CD14-positive monocyte (primary cell): ENCODE results near the gene GPR37L1. TPM values are rescaled to one million over a fixed set of nuclear protein-coding genes. Genes with fewer than 3 reads are reported as not detected.

Experiments
- DNase-seq, 3 donors: peaks; one replicate each; pipeline ENCODE4 v3.0.0-alpha.2; 2011 to 2022
- H2AFZ ChIP-seq: 2 replicates; pipeline ENCODE4 v1.6.0; 2012; ENCODE audit warnings: mild to moderate bottlenecking, low read depth, low read length, inconsistent platforms; ENCODE audit not compliant: insufficient read depth, poor library complexity, severe bottlenecking
- H3K27ac ChIP-seq, 2 donors: 1 replicate in 1 of 2; 2 replicates in 1 of 2; pipeline ENCODE4 v1.5.1; 2012 to 2013; ENCODE audit warnings: low read length in 2 of 2, control low read depth in 1 of 2, inconsistent platforms in 1 of 2, low read depth in 1 of 2, mild to moderate bottlenecking in 1 of 2
- H3K27me3 ChIP-seq, 2 donors: one replicate each; pipeline versions ENCODE4 v1.6.0 to v1.6.1; 2011 to 2013; ENCODE audit warnings: low read length in 2 of 2; ENCODE audit not compliant: control insufficient read depth in 2 of 2, insufficient read depth in 2 of 2
- H3K36me3 ChIP-seq, 2 donors: replicated peaks in 1 of 2; 1 replicate in 1 of 2; 2 replicates in 1 of 2; pipeline versions ENCODE4 v1.5.1 to v1.6.1; 2012 to 2013; ENCODE audit warnings: low read length in 2 of 2, control low read depth in 1 of 2, inconsistent platforms in 1 of 2, mild to moderate bottlenecking in 1 of 2; ENCODE audit not compliant: insufficient read depth in 2 of 2, control insufficient read depth in 1 of 2
- H3K4me1 ChIP-seq, 2 donors: 1 replicate in 1 of 2; 2 replicates in 1 of 2; pipeline versions ENCODE4 v1.5.1 to v1.6.1; 2012 to 2013; ENCODE audit warnings: low read length in 2 of 2, control low read depth in 1 of 2, inconsistent platforms in 1 of 2, mild to moderate bottlenecking in 1 of 2, moderate library complexity in 1 of 2; ENCODE audit not compliant: insufficient read depth in 2 of 2, control insufficient read depth in 1 of 2
- H3K4me2 ChIP-seq: replicated peaks from 2 replicates; pipeline ENCODE3; 2012; ENCODE audit warnings: low read length, moderate library complexity, mild to moderate bottlenecking; ENCODE audit not compliant: poor library complexity, severe bottlenecking; ENCODE audit errors: extremely low read depth
- H3K4me3 ChIP-seq, 3 experiments: fragments of 200-600 bp in 1 of 3; sonication (generic) in 1 of 3; replicated peaks in 1 of 3; 1 replicate in 2 of 3; 2 replicates in 1 of 3; pipeline ENCODE4 v1.5.1; 2011 to 2013; ENCODE audit warnings: low read length in 3 of 3, mild to moderate bottlenecking in 3 of 3, control low read depth in 2 of 3, low read depth in 2 of 3, inconsistent platforms in 1 of 3, moderate library complexity in 1 of 3
- H3K79me2 ChIP-seq: 2 replicates; pipeline ENCODE4 v1.6.0; 2012; ENCODE audit warnings: mild to moderate bottlenecking, control low read depth, inconsistent platforms, low read length, moderate library complexity; ENCODE audit not compliant: insufficient read depth
- H3K9ac ChIP-seq: 2 replicates; pipeline ENCODE4 v1.6.0; 2017; ENCODE audit warnings: low read length, mild to moderate bottlenecking; ENCODE audit not compliant: insufficient read depth, poor library complexity, severe bottlenecking
- H3K9me3 ChIP-seq, 2 donors: replicated peaks in 1 of 2; 1 replicate in 1 of 2; 2 replicates in 1 of 2; pipeline versions ENCODE4 v1.5.1 to v1.6.1; 2012 to 2013; ENCODE audit warnings: low read length in 2 of 2, control low read depth in 1 of 2; ENCODE audit not compliant: control insufficient read depth in 1 of 2, insufficient read depth in 1 of 2
- H4K20me1 ChIP-seq: 2 replicates; pipeline ENCODE4 v1.6.0; 2012; ENCODE audit warnings: mild to moderate bottlenecking, low read length, control low read depth, moderate library complexity; ENCODE audit not compliant: insufficient read depth
- H3K27ac Mint-ChIP-seq, 7 donors: one replicate each; pipeline ENCODE4 v1.8.0; 2020; ENCODE audit warnings: mild to moderate bottlenecking in 7 of 7, mixed read lengths in 7 of 7, moderate library complexity in 6 of 7, inconsistent platforms in 2 of 7
- H3K27me3 Mint-ChIP-seq, 3 donors: one replicate each; pipeline ENCODE4 v1.8.0; 2021 to 2022; ENCODE audit warnings: low read depth in 3 of 3, mild to moderate bottlenecking in 3 of 3, mixed read lengths in 3 of 3, moderate library complexity in 3 of 3, inconsistent platforms in 1 of 3
- H3K36me3 Mint-ChIP-seq, 2 donors: one replicate each; pipeline ENCODE4 v1.8.0; 2020; ENCODE audit warnings: mixed read lengths in 2 of 2, inconsistent platforms in 1 of 2, mild to moderate bottlenecking in 1 of 2
- H3K4me1 Mint-ChIP-seq: one replicate; pipeline ENCODE4 v1.8.0; 2020; ENCODE audit warnings: mild to moderate bottlenecking, mixed read lengths
- H3K4me3 Mint-ChIP-seq, 2 donors: one replicate each; pipeline ENCODE4 v1.8.0; 2020; ENCODE audit warnings: mild to moderate bottlenecking in 2 of 2, mixed read lengths in 2 of 2, moderate library complexity in 1 of 2
- H3K9me3 Mint-ChIP-seq, 7 donors: one replicate each; pipeline ENCODE4 v1.8.0; 2020 to 2022; ENCODE audit warnings: mixed read lengths in 7 of 7, mild to moderate bottlenecking in 6 of 7, moderate library complexity in 6 of 7, inconsistent platforms in 2 of 7
- CTCF ChIP-seq: fragments of 200-600 bp; IDR thresholded peaks from one replicate; pipeline ENCODE4 v1.8.0; 2022; ENCODE audit warnings: antibody characterized with exemption, mild to moderate bottlenecking
- WGBS: methylation state at CpG from one replicate; pipeline ENCODE4 v1.1.5; 2013; ENCODE audit warnings: missing lambda C conversion rate; ENCODE audit not compliant: insufficient coverage; 5-methylcytosine and 5-hydroxymethylcytosine counted together
- intact Hi-C, 2 donors: fragments of 100-400 bp; cut with micrococcal nuclease; formaldehyde crosslinking; loops; one replicate each; pipeline versions ENCODE4 v1.15.0 to v1.15.1; 2023
- polyA plus RNA-seq, 3 donors: library from polyadenylated mRNA; depleted of rRNA in 1 of 3; unstranded in 2 of 3; stranded (reverse) in 1 of 3; fragments of 300-500 nt in 2 of 3; fragments of >200 nt in 1 of 3; fragmentation: Illumina TruSeq in 2 of 3; gene quantifications; 1 replicate in 2 of 3; 2 replicates in 1 of 3; pipeline ENCODE4 v1.2.3, GENCODE V29; 2012 to 2021

Gene GPR37L1
- polyA plus RNA-seq, 3 donors: 0.06 to 0.13 TPM; not detected in 1

GRCh38 chr1:202130297-202130721 is 7.6 kb downstream of the GPR37L1 start:
- intact Hi-C loops: no loop called here
- peaks cover 28 to 39% of the 10 kb centered on the region in 2 donors for H3K36me3 Mint-ChIP-seq
- Histone ChIP-seq H3K9ac (no peak overlapping the region), H3K36me3 (peaks cover 31 to 38% of the 10 kb centered on the region in 2 donors), H3K4me1 (peaks cover 10 to 12% of the 10 kb centered on the region in 2 donors), H3K9me3 (no peaks in the 10 kb centered on the region), H4K20me1 (peaks cover 51% of the 10 kb centered on the region), H3K27ac (no peak overlapping the region), H2AFZ (no peak overlapping the region), H3K27me3 (no peaks in the 10 kb centered on the region), H3K79me2 (peaks cover 11% of the 10 kb centered on the region), H3K4me3 (no peak overlapping the region), H3K4me2 (no peak overlapping the region)
- no peak overlapping the region for H3K27ac Mint-ChIP-seq
- H3K27me3 Mint-ChIP-seq: peaks cover 1 to 4% (median 3%) of the 10 kb centered on the region in 3 donors
- DNase-seq: no peak
- H3K4me1 Mint-ChIP-seq: peaks cover 20% of the 10 kb centered on the region
- H3K4me3 Mint-ChIP-seq: no peak overlapping the region
- WGBS: 65% methylated on average over 6 of the region's 11 CpGs
- H3K9me3 Mint-ChIP-seq: peaks cover 0 to 2% (median 0%) of the 10 kb centered on the region in 7 donors
- TF ChIP-seq CTCF: no peak

- no peak overlapping the region for H3K4me3 ChIP-seq
- peaks cover 18% of the 10 kb centered on the region for H3K79me2 ChIP-seq
- peaks cover 57% of the 10 kb centered on the region for H4K20me1 ChIP-seq
- no peak for DNase-seq
- Mint-ChIP-seq H3K27me3 (peaks cover 1 to 4% (median 3%) of the 10 kb centered on the region in 3 donors), H3K4me1 (peaks cover 20% of the 10 kb centered on the region), H3K9me3 (peaks cover 0 to 2% (median 0%) of the 10 kb centered on the region in 7 donors), H3K4me3 (no peak overlapping the region), H3K36me3 (peaks cover 34 to 45% of the 10 kb centered on the region in 2 donors), H3K27ac (no peak overlapping the region)
- peaks cover 10 to 12% of the 10 kb centered on the region in 2 donors for H3K4me1 ChIP-seq
- no peaks in the 10 kb centered on the region for H3K27me3 ChIP-seq
- no peaks in the 10 kb centered on the region for H3K9me3 ChIP-seq
- intact Hi-C loops: no loop called here
- no peak overlapping the region for H3K27ac ChIP-seq
- H2AFZ ChIP-seq: no peak overlapping the region
- WGBS: 62% methylated on average over 3 of the region's 9 CpGs
- H3K36me3 ChIP-seq: peaks cover 36 to 45% of the 10 kb centered on the region in 2 donors
- H3K9ac ChIP-seq: no peak overlapping the region
- no peak overlapping the region for H3K4me2 ChIP-seq
- no peak for TF ChIP-seq CTCF
These were observed 8.3 kb downstream of the GPR37L1 start for GRCh38 chr1:202130816-202131522.
